Nephron progenitor cell (in vitro differentiated cells): ENCODE data around the gene FTMT.
"Not testable (repeated sequence)": the region's sequence is repeated elsewhere in the genome, so short reads cannot be mapped to it uniquely, and the experiment has no call there.

Source experiments
- DNase-seq: peaks from one replicate; pipeline ENCODE4 v3.0.0; 2021
- H3K27ac Mint-ChIP-seq: 2 replicates; pipeline ENCODE4 v1.8.0; 2021; ENCODE audit warnings: mild to moderate bottlenecking, moderate library complexity, mixed read lengths
- H3K27me3 Mint-ChIP-seq: 2 replicates; pipeline ENCODE4 v1.8.0; 2021; ENCODE audit warnings: mild to moderate bottlenecking, low read depth, mixed read lengths; ENCODE audit not compliant: poor library complexity
- H3K36me3 Mint-ChIP-seq: 2 replicates; pipeline ENCODE4 v1.8.0; 2021; ENCODE audit warnings: low read depth, mixed read lengths
- H3K4me1 Mint-ChIP-seq: 2 replicates; pipeline ENCODE4 v1.8.0; 2021; ENCODE audit warnings: mixed read lengths
- H3K4me3 Mint-ChIP-seq: 2 replicates; pipeline ENCODE4 v1.8.0; 2021; ENCODE audit warnings: mild to moderate bottlenecking, moderate library complexity, mixed read lengths
- H3K9me3 Mint-ChIP-seq: 2 replicates; pipeline ENCODE4 v1.8.0; 2021; ENCODE audit warnings: mild to moderate bottlenecking, moderate library complexity, mixed read lengths
- TF ChIP-seq, protein P1 (sequence below): fragments of 200-600 bp; sonication (generic); IDR thresholded peaks from 2 replicates; pipeline ENCODE4 v1.5.0; 2021; ENCODE audit warnings: antibody characterized with exemption

FTMT gene

GRCh38 chr5:121851643-121852574 lies at the start of gene FTMT:
Gene FTMT, plus strand, starts transcription at chr5:121851882. Its CDS starts 82 bp downstream, at chr5:121851964.
- Mint-ChIP-seq H3K4me1 (no peaks in the 10 kb centered on the region), H3K36me3 (no peaks in the 10 kb centered on the region), H3K27me3 (no peaks in the 10 kb centered on the region), H3K27ac (no peak within 1 kb of the TSS), H3K9me3 (peaks cover 13% of the 10 kb centered on the region), H3K4me3 (no peak within 1 kb of the TSS)
- DNase-seq: no peak
- TF ChIP-seq, protein P1, sequence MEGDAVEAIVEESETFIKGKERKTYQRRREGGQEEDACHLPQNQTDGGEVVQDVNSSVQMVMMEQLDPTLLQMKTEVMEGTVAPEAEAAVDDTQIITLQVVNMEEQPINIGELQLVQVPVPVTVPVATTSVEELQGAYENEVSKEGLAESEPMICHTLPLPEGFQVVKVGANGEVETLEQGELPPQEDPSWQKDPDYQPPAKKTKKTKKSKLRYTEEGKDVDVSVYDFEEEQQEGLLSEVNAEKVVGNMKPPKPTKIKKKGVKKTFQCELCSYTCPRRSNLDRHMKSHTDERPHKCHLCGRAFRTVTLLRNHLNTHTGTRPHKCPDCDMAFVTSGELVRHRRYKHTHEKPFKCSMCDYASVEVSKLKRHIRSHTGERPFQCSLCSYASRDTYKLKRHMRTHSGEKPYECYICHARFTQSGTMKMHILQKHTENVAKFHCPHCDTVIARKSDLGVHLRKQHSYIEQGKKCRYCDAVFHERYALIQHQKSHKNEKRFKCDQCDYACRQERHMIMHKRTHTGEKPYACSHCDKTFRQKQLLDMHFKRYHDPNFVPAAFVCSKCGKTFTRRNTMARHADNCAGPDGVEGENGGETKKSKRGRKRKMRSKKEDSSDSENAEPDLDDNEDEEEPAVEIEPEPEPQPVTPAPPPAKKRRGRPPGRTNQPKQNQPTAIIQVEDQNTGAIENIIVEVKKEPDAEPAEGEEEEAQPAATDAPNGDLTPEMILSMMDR: no peak

- not testable (repeated sequence) for H3K4me3 Mint-ChIP-seq, H3K27me3 Mint-ChIP-seq, H3K27ac Mint-ChIP-seq
These were observed 46.4 kb upstream of the FTMT start for GRCh38 chr5:121805251-121805650.

DNA sequence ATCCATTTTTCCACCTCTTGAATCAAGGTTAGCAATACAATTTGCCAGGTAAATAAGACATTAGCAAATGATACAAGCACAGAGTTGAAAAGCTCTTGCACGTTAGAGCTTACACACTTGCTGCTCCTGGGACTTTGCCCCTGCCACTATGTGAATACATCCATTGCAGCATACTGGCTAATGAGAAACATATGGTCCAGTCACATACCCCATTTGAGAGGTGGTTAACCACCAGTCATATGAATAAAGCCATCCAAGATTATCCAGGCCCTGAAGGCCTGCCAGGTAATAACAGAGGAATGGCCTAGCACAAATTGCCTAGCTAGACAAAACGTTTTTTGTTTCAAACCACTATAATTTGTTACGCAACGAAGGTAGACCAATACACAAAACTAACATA lies 45.8 kb upstream of the FTMT start:
- Mint-ChIP-seq H3K4me1 (no peaks in the 10 kb centered on the region), H3K4me3 (no peak overlapping the region), H3K9me3 (peaks cover 27% of the 10 kb centered on the region), H3K36me3 (no peaks in the 10 kb centered on the region), H3K27ac (no peak overlapping the region), H3K27me3 (no peaks in the 10 kb centered on the region)
- DNase-seq: no peak
- TF ChIP-seq, protein P1: no peak

More at GRCh38 chr5:121805251-121805650, 46.4 kb upstream of the FTMT start:
- not testable (repeated sequence) for H3K36me3 Mint-ChIP-seq, H3K4me1 Mint-ChIP-seq, DNase-seq
- H3K9me3 Mint-ChIP-seq: peaks cover 21% of the 10 kb centered on the region

DNA sequence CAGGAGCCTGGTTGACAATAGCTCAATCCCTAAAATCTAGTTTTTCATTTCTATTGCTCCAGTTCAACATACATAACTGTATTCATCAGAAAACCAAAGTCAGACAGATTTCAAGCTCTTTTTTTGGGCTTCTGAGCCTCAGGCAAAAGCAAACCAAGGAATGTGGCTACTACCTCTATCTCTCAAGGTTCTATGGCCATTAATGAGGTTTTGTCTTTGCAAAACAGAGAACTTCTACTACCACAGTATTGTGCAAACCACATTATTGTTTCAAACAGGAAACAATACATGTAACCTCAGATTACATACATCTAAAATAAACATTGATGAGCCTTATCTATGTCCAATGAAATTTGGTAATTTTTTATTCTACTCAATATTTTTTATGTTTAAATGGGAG lies 35.5 kb upstream of the FTMT start:
- peaks cover 25% of the 10 kb centered on the region for H3K4me1 Mint-ChIP-seq
- H3K27ac Mint-ChIP-seq: no peak overlapping the region
- no peak overlapping the region for H3K4me3 Mint-ChIP-seq
- TF ChIP-seq, protein P1: no peak
- no peak for DNase-seq
- no peaks in the 10 kb centered on the region for H3K27me3 Mint-ChIP-seq
- H3K36me3 Mint-ChIP-seq: no peaks in the 10 kb centered on the region
- H3K9me3 Mint-ChIP-seq: peaks cover 2% of the 10 kb centered on the region

GRCh38 chr5:121819682-121820261 lies 31.9 kb upstream of the FTMT start:
- H3K27me3 Mint-ChIP-seq: no peaks in the 10 kb centered on the region
- H3K4me3 Mint-ChIP-seq: no peak overlapping the region
- H3K4me1 Mint-ChIP-seq: peaks cover 25% of the 10 kb centered on the region
- H3K9me3 Mint-ChIP-seq: peaks cover 11% of the 10 kb centered on the region
- TF ChIP-seq, protein P1: no peak
- no peak for DNase-seq
- H3K27ac Mint-ChIP-seq: no peak overlapping the region
- H3K36me3 Mint-ChIP-seq: no peaks in the 10 kb centered on the region

GRCh38 chr5:121833617-121834016 lies 18.1 kb upstream of the FTMT start:
- TF ChIP-seq, protein P1: no peak
- Mint-ChIP-seq H3K27me3 (no peaks in the 10 kb centered on the region), H3K4me3 (no peak overlapping the region), H3K36me3 (no peaks in the 10 kb centered on the region), H3K9me3 (peaks cover 8% of the 10 kb centered on the region), H3K4me1 (no peaks in the 10 kb centered on the region), H3K27ac (no peak overlapping the region)
- DNase-seq: no peak
